H1 (cell line): ENCODE results near the gene STKLD1. TPM values are rescaled to one million over a fixed set of nuclear protein-coding genes. Genes with fewer than 3 reads are reported as not detected.

ENCODE experiments used
- CTCF ChIA-PET: fragments of 300-600 bp; sonication (Branson Sonifier 250); formaldehyde crosslinking; loops from one replicate; lab custom pipeline; 2021; ENCODE audit not compliant: partially characterized antibody; lab: Charles Lee
- POLR2A ChIA-PET: fragments of 300-600 bp; sonication (Branson Sonifier 250); formaldehyde crosslinking; loops from one replicate; lab custom pipeline; 2021; ENCODE audit warnings: inconsistent platforms; ENCODE audit not compliant: partially characterized antibody; lab: Charles Lee
- DNase-seq, 2 experiments: peaks; one replicate each; pipeline versions ENCODE4 v3.0.0 to v3.0.0-alpha.2; 2010 to 2022; ENCODE audit warnings: low spot score in 2 of 2, low read depth in 1 of 2, mixed read lengths in 1 of 2
- FAIRE-seq: peaks from 2 replicates; lab custom pipeline; 2011; peaks lifted over from hg19 to GRCh38; lab: Jason Lieb, UNC
- H2AFZ ChIP-seq: 2 replicates; pipeline ENCODE4 v1.8.1; 2012; ENCODE audit warnings: low read length, inconsistent platforms
- H2AK5ac ChIP-seq: 2 replicates; pipeline ENCODE4 v1.6.1; 2013; ENCODE audit warnings: low read depth, low read length
- H2BK120ac ChIP-seq: replicated peaks from 2 replicates; pipeline ENCODE3; 2013; ENCODE audit warnings: low read depth, low read length, inconsistent platforms
- H2BK12ac ChIP-seq: 2 replicates; pipeline ENCODE4 v1.6.1; 2013; ENCODE audit warnings: low read depth, low read length
- H2BK15ac ChIP-seq: 2 replicates; pipeline ENCODE4 v1.6.1; 2013; ENCODE audit warnings: low read length
- H2BK20ac ChIP-seq: 2 replicates; pipeline ENCODE4 v1.6.1; 2013; ENCODE audit warnings: low read length
- H2BK5ac ChIP-seq: 2 replicates; pipeline ENCODE4 v1.6.1; 2013; ENCODE audit warnings: low read depth, low read length
- H3K14ac ChIP-seq: 2 replicates; pipeline ENCODE4 v1.6.1; 2013; ENCODE audit warnings: inconsistent platforms; ENCODE audit not compliant: insufficient read length
- H3K18ac ChIP-seq: 2 replicates; pipeline ENCODE4 v1.6.1; 2013; ENCODE audit warnings: low read length; ENCODE audit errors: extremely low read depth
- H3K23ac ChIP-seq: 2 replicates; pipeline ENCODE4 v1.6.1; 2013; ENCODE audit warnings: inconsistent platforms; ENCODE audit not compliant: insufficient read length
- H3K23me2 ChIP-seq: 2 replicates; pipeline ENCODE4 v1.6.1; 2013; ENCODE audit warnings: low read depth, low read length
- H3K27ac ChIP-seq: 2 replicates; pipeline ENCODE4 v1.6.1; 2011; ENCODE audit warnings: low read depth, low read length, inconsistent platforms
- H3K27me3 ChIP-seq, 4 experiments: replicated peaks in 1 of 4; 1 replicate in 1 of 4; 2 replicates in 3 of 4; pipeline versions ENCODE4 v1.6.1 to v1.8.1; 2011 to 2013; ENCODE audit warnings: low read length in 3 of 4, mild to moderate bottlenecking in 3 of 4, inconsistent platforms in 2 of 4, mixed read lengths in 2 of 4, moderate library complexity in 1 of 4; ENCODE audit not compliant: control insufficient read depth in 3 of 4, insufficient read depth in 3 of 4; ENCODE audit errors: extremely low read depth in 1 of 4
- H3K36me3 ChIP-seq, 4 experiments: 2 replicates each; pipeline versions ENCODE4 v1.6.1 to v1.8.1; 2011 to 2013; ENCODE audit warnings: mild to moderate bottlenecking in 4 of 4, low read length in 3 of 4, moderate library complexity in 2 of 4, control low read depth in 1 of 4, inconsistent platforms in 1 of 4; ENCODE audit not compliant: insufficient read depth in 4 of 4, control insufficient read depth in 2 of 4
- H3K4ac ChIP-seq: replicated peaks from 2 replicates; pipeline ENCODE3; 2013; ENCODE audit warnings: low read length, low read depth, mixed read lengths, inconsistent platforms; ENCODE audit not compliant: insufficient read length
- H3K4me1 ChIP-seq, 4 experiments: replicated peaks in 1 of 4; 1 replicate in 1 of 4; 2 replicates in 3 of 4; pipeline versions ENCODE4 v1.6.1 to v1.8.1; 2011 to 2013; ENCODE audit warnings: low read length in 3 of 4, inconsistent platforms in 2 of 4, mixed read lengths in 1 of 4; ENCODE audit not compliant: insufficient read depth in 4 of 4, control insufficient read depth in 3 of 4
- H3K4me2 ChIP-seq, 2 experiments: 2 replicates each; pipeline versions ENCODE4 v1.6.1 to v1.8.1; 2011 to 2013; ENCODE audit warnings: low read depth in 2 of 2, low read length in 2 of 2, control low read depth in 1 of 2, inconsistent platforms in 1 of 2, mild to moderate bottlenecking in 1 of 2; ENCODE audit not compliant: insufficient read depth in 1 of 2
- H3K4me3 ChIP-seq, 4 experiments: fragments of 200-600, 300-600 bp in 1 of 4; sonication (generic), shearing (Covaris generic), sonication (Bioruptor Twin) in 1 of 4; 2 replicates each; pipeline versions ENCODE4 v1.5.1 to v1.8.1; 2011 to 2016; ENCODE audit warnings: low read length in 4 of 4, low read depth in 3 of 4, control low read depth in 2 of 4, inconsistent platforms in 2 of 4, mild to moderate bottlenecking in 2 of 4, mixed read lengths in 1 of 4, moderate library complexity in 1 of 4; ENCODE audit not compliant: insufficient read depth in 2 of 4; ENCODE audit errors: extremely low read depth in 1 of 4
- H3K56ac ChIP-seq: replicated peaks from 2 replicates; pipeline ENCODE3; 2013; ENCODE audit warnings: low read depth, mild to moderate bottlenecking, mixed read lengths, low read length, inconsistent platforms; ENCODE audit not compliant: insufficient read length
- H3K79me1 ChIP-seq: 2 replicates; pipeline ENCODE4 v1.6.1; 2013; ENCODE audit warnings: low read depth, low read length, control low read depth
- H3K79me2 ChIP-seq, 2 experiments: 2 replicates each; pipeline versions ENCODE4 v1.6.1 to v1.8.1; 2012 to 2013; ENCODE audit warnings: low read length in 2 of 2, mild to moderate bottlenecking in 2 of 2, inconsistent platforms in 1 of 2; ENCODE audit not compliant: insufficient read depth in 2 of 2, control insufficient read depth in 1 of 2
- H3K9ac ChIP-seq, 4 experiments: replicated peaks in 1 of 4; 1 replicate in 1 of 4; 2 replicates in 3 of 4; pipeline versions ENCODE4 v1.6.1 to v1.8.1; 2011 to 2013; ENCODE audit warnings: low read depth in 3 of 4, low read length in 3 of 4, control low read depth in 2 of 4, mild to moderate bottlenecking in 2 of 4, moderate library complexity in 2 of 4, inconsistent platforms in 1 of 4; ENCODE audit errors: extremely low read depth in 1 of 4
- H3K9me3 ChIP-seq, 2 experiments: 2 replicates each; pipeline versions ENCODE4 v1.6.1 to v1.8.1; 2012 to 2013; ENCODE audit warnings: mild to moderate bottlenecking in 2 of 2, moderate library complexity in 2 of 2, control low read depth in 1 of 2, inconsistent platforms in 1 of 2, low read depth in 1 of 2, low read length in 1 of 2, mixed read lengths in 1 of 2; ENCODE audit not compliant: insufficient read depth in 2 of 2
- H4K20me1 ChIP-seq, 2 experiments: replicated peaks in 1 of 2; 2 replicates each; pipeline versions ENCODE3 to v1.8.1; 2011 to 2013; ENCODE audit warnings: inconsistent platforms in 2 of 2, low read length in 2 of 2, mild to moderate bottlenecking in 1 of 2; ENCODE audit not compliant: insufficient read depth in 2 of 2, control insufficient read depth in 1 of 2
- H4K5ac ChIP-seq: 2 replicates; pipeline ENCODE4 v1.6.1; 2013; ENCODE audit warnings: low read length, low read depth, mixed read lengths, inconsistent platforms; ENCODE audit not compliant: insufficient read length
- H4K8ac ChIP-seq: 2 replicates; pipeline ENCODE4 v1.8.0; 2013; ENCODE audit warnings: mild to moderate bottlenecking, moderate library complexity, low read length, inconsistent platforms; ENCODE audit not compliant: insufficient read depth; ENCODE audit errors: extremely low read depth
- H4K91ac ChIP-seq: replicated peaks from 2 replicates; pipeline ENCODE3; 2013; ENCODE audit warnings: low read length, mixed read lengths, inconsistent platforms; ENCODE audit not compliant: insufficient read length
- CEBPB ChIP-seq: IDR thresholded peaks from 2 replicates; pipeline ENCODE4 v1.6.1; 2012; ENCODE audit warnings: low read depth, low read length
- PHF8 ChIP-seq: fragments of 200-600 bp; sonication (generic); conservative IDR thresholded peaks from 2 replicates; pipeline ENCODE4 v1.7.1; 2012; ENCODE audit warnings: low read depth, mild to moderate bottlenecking, inconsistent platforms, low read length, moderate library complexity
- POLR2A ChIP-seq, 2 experiments: IDR thresholded peaks; 1 replicate in 1 of 2; 2 replicates in 1 of 2; pipeline ENCODE4 v1.6.1; 2011; ENCODE audit warnings: low read depth in 2 of 2, low read length in 2 of 2, mild to moderate bottlenecking in 2 of 2; ENCODE audit errors: control extremely low read depth in 1 of 2
- POLR2AphosphoS5 ChIP-seq: IDR thresholded peaks from 2 replicates; pipeline ENCODE4 v1.6.1; 2011; ENCODE audit warnings: low read depth, low read length
- SP4 ChIP-seq: IDR thresholded peaks from 2 replicates; pipeline ENCODE4 v1.6.1; 2012; ENCODE audit warnings: low read length, inconsistent platforms
- TAF7 ChIP-seq: optimal IDR thresholded peaks from 2 replicates; pipeline ENCODE3; 2011; ENCODE audit warnings: low read depth, mild to moderate bottlenecking, inconsistent platforms, low read length, moderate library complexity, borderline replicate concordance
- TCF12 ChIP-seq: IDR thresholded peaks from 2 replicates; pipeline ENCODE4 v1.6.1; 2011; ENCODE audit warnings: low read depth, mild to moderate bottlenecking, low read length
- WGBS, 2 experiments: shearing (Covaris generic) in 1 of 2; methylation state at CpG; one replicate each; pipeline versions ENCODE4 v1.1.6 to v1.1.7; 2013 to 2015; ENCODE audit warnings: low lambda C conversion rate in 2 of 2, mixed read lengths in 2 of 2, inconsistent platforms in 1 of 2, low coverage in 1 of 2, missing lambda C conversion rate in 1 of 2; ENCODE audit not compliant: insufficient replicate concordance in 2 of 2, insufficient coverage in 1 of 2, insufficient read length in 1 of 2; ENCODE audit errors: extremely low coverage in 1 of 2, missing lambda C conversion rate in 1 of 2; 5-methylcytosine and 5-hydroxymethylcytosine counted together
- polyA plus RNA-seq, 7 experiments: library from polyadenylated mRNA; depleted of rRNA in 3 of 7; stranded (reverse) in 5 of 7; unstranded in 2 of 7; fragments of >200 nt in 5 of 7; fragments of 200-250 nt in 2 of 7; gene quantifications; 1 replicate in 5 of 7; 2 replicates in 1 of 7; 4 replicates in 1 of 7; pipeline versions ENCODE4 v1.2.1 to v1.2.3, GENCODE V29; 2011 to 2013; ENCODE audit warnings: missing spikeins in 2 of 7, mixed read lengths in 2 of 7
- total RNA-seq: library from RNA; stranded (reverse); fragmentation: NEBNext Ultra II Directional; extraction: Animal tissue kit (Norgen Biotek cat#: 25700); gene quantifications from 2 replicates; pipeline ENCODE4 v1.2.1, GENCODE V29; 2021

Gene STKLD1
- total and polyA plus RNA-seq, 2 of the 8 experiments (the other 6 are each of a cell fraction or from before 2014, with no cell fraction given): 0.26 TPM; not detected in 1

GRCh38 chr9:133352635-133353340 is 23.4 kb upstream of the STKLD1 start:
- Histone ChIP-seq H3K79me1 (no peaks in the 10 kb centered on the region; the same call in 1 of the 2 replicates), H3K9me3 (no peaks in the 10 kb centered on the region), H4K91ac (no peak overlapping the region), H3K14ac (no peak overlapping the region), H2BK120ac (no peak overlapping the region), H3K79me2 (peaks cover 5 to 34% of the 10 kb centered on the region in 2 experiments), H4K5ac (no peak overlapping the region), H2BK5ac (no peak overlapping the region), H3K9ac (no peak overlapping the region), H3K23ac (no peak overlapping the region), H2AFZ (no peak overlapping the region), H3K27ac (no peak overlapping the region), H3K4me3 (no peak overlapping the region), H3K4ac (no peak overlapping the region), H3K4me2 (no peak overlapping the region), H3K4me1 (peaks cover 0 to 12% (median 5%) of the 10 kb centered on the region in 4 experiments; a peak in 6 of 7 replicates), H2BK12ac (no peak overlapping the region), H4K20me1 (peaks cover 6 to 13% of the 10 kb centered on the region in 2 experiments), H2BK20ac (no peak overlapping the region), H3K36me3 (peaks cover 20 to 45% (median 39%) of the 10 kb centered on the region in 4 experiments), H2BK15ac (no peak overlapping the region), H3K23me2 (peaks cover 8% of the 10 kb centered on the region; the same call in 1 of the 2 replicates), H4K8ac (no peak overlapping the region), H3K56ac (no peak overlapping the region), H3K27me3 (no peaks in the 10 kb centered on the region), H3K18ac (no peak overlapping the region), H2AK5ac (no peak overlapping the region)
- POLR2A ChIA-PET: interaction anchor here (0.9 to 16.1 kb wide), 14 partner anchors 8 to 322 kb away, joined by 3 to 461 read pairs (median 6); partner anchors contain the start of genes CACFD1, MED22, RPL7A and STKLD1
- CTCF ChIA-PET: interaction anchor here (0.6 to 2.0 kb wide), 7 partner anchors 11 to 134 kb away, joined by 3 to 8 read pairs (median 6); no protein-coding TSS in a partner anchor
- TF ChIP-seq CEBPB (no peak), PHF8 (no peak), TCF12 (no peak), POLR2AphosphoS5 (peak; percentile 86; the same call in 1 of the 2 replicates), SP4 (peak; percentile 12; the same call in 1 of the 2 replicates), TAF7 (peak; percentile 51), POLR2A (IDR thresholded peaks at IDR 0.05; ENCODE audit: control extremely low read depth in 1 of 2, low read depth in 2 of 2, low read length in 2 of 2) (peak in 1 of 2 experiments; percentile 83; a peak in 2 of 3 replicates)
- FAIRE-seq (no peak), DNase-seq (no peak)
- WGBS, 2 experiments: 91% methylated on average over 8 of the region's 8 CpGs; no CpG with 5 or more reads in 1 of the 2 experiments
